Skeletal muscle satellite cell (primary cell): ENCODE results near the gene DNAJC11.
"Not testable (repeated sequence)": the region's sequence is repeated elsewhere in the genome, so short reads cannot be mapped to it uniquely, and the experiment has no call there.

ENCODE experiments used
- H3K27me3 ChIP-seq: 2 replicates; pipeline ENCODE4 v1.7.0; 2013; ENCODE audit warnings: low read length; ENCODE audit not compliant: control insufficient read depth, insufficient read depth
- H3K36me3 ChIP-seq: 2 replicates; pipeline ENCODE4 v1.7.0; 2013; ENCODE audit warnings: mild to moderate bottlenecking, control low read depth, low read length; ENCODE audit not compliant: insufficient read depth
- H3K4me1 ChIP-seq: 2 replicates; pipeline ENCODE4 v1.7.0; 2013; ENCODE audit warnings: low read length; ENCODE audit not compliant: control insufficient read depth, insufficient read depth
- H3K4me2 ChIP-seq: 2 replicates; pipeline ENCODE4 v1.7.0; 2013; ENCODE audit warnings: mild to moderate bottlenecking, low read length
- H3K4me3 ChIP-seq: 2 replicates; pipeline ENCODE4 v1.7.0; 2013; ENCODE audit warnings: low read length
- H3K9ac ChIP-seq: 2 replicates; pipeline ENCODE4 v1.7.0; 2013; ENCODE audit warnings: mild to moderate bottlenecking, low read depth, low read length, moderate library complexity
- H3K9me3 ChIP-seq: replicated peaks from 2 replicates; pipeline ENCODE4 v1.7.0; 2013; ENCODE audit warnings: mild to moderate bottlenecking, control low read depth, low read length

Gene DNAJC11

GRCh38 chr1:6646499-6647148 lies 55.0 kb downstream of the DNAJC11 start:
- no peaks in the 10 kb centered on the region for H3K4me1 ChIP-seq
- H3K36me3 ChIP-seq, result peaks cover 36% of the 10 kb centered on the region
- no peak overlapping the region for H3K4me3 ChIP-seq
- H3K4me2 ChIP-seq, result no peak overlapping the region
- H3K9me3 ChIP-seq, result no peaks in the 10 kb centered on the region
- H3K9ac ChIP-seq, result no peak overlapping the region
- H3K27me3 ChIP-seq, result no peaks in the 10 kb centered on the region

DNA sequence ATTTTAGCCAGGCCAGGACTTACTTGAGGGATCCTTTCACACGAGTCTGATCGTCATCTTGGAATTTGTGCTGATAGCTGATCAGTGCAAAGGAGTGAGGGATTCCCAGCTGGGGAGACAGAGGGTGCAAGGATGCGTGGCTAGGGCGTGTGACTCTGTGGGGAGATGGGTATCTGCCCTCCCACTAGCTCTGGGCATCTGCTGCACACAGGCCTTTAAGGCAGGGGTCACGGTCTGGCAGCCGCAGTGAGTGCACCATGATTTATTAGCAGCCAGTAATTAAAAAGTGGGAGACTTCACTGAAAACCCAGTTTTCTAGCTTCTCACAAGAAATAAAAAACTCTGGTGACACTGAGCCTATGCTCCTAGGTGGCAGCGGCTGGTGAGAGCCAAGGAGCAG lies 56.6 kb downstream of the DNAJC11 start:
- H3K4me3 ChIP-seq, result no peak overlapping the region
- H3K9ac ChIP-seq, result no peak overlapping the region
- peaks cover 37% of the 10 kb centered on the region for H3K36me3 ChIP-seq
- no peak overlapping the region for H3K4me2 ChIP-seq
- H3K9me3 ChIP-seq, result no peaks in the 10 kb centered on the region
- H3K27me3 ChIP-seq, result no peaks in the 10 kb centered on the region
- no peaks in the 10 kb centered on the region for H3K4me1 ChIP-seq

DNA sequence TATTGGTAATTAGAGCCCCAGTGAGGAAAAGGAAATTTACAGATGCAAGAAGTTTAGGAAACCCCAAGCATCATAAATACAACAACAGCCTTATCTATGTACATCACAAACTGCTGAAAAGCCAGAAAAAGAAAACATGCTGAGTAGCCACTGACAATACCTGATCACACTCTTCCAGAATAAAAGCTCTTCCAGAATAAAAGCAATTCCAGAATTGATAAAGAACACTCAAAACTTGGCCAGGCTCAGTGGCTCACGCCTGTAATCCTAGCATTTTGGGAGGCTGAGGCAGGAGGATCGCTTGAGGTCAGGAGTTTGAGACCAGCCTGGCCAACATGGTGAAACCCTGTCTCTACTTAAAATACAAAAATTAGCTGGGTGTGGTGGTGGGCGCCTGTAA lies 60.7 kb downstream of the DNAJC11 start:
- not testable (repeated sequence) for H3K4me2 ChIP-seq, H3K9me3 ChIP-seq, H3K27me3 ChIP-seq, H3K4me3 ChIP-seq, H3K9ac ChIP-seq
- Histone ChIP-seq H3K4me1 (peaks cover 21% of the 10 kb centered on the region), H3K36me3 (peaks cover 57% of the 10 kb centered on the region)

DNA sequence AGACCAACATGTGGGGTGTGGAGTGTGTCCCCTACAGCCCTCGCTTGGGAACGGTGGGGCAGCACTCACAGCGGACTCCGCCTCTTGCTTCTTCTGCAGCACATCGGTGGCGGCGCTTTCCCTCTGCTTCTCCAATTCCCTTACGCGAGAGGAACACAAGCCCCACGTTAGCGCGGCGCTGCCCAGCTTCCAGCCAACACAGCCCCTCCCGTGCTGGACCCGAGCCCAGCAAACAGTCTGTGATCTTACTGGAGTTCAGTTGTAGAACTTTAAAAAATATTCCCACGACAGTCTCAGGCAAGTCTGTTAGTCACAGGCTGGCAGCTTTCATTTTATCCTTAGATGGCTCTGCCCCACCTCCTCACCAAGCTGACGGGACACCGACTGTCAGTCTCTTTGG lies 63.4 kb downstream of the DNAJC11 start:
- no peaks in the 10 kb centered on the region for H3K27me3 ChIP-seq
- no peak overlapping the region for H3K4me3 ChIP-seq
- peaks cover 21% of the 10 kb centered on the region for H3K4me1 ChIP-seq
- peak overlapping the region; percentile 42 for H3K4me2 ChIP-seq
- peak overlapping the region; percentile 47 for H3K9ac ChIP-seq
- H3K9me3 ChIP-seq, result no peaks in the 10 kb centered on the region
- peaks cover 68% of the 10 kb centered on the region for H3K36me3 ChIP-seq

- peaks cover 21% of the 10 kb centered on the region for H3K4me1 ChIP-seq
- H3K27me3 ChIP-seq, result no peaks in the 10 kb centered on the region
- H3K36me3 ChIP-seq, result peaks cover 70% of the 10 kb centered on the region
- H3K9ac ChIP-seq, result peak overlapping the region; percentile 47
- no peaks in the 10 kb centered on the region for H3K9me3 ChIP-seq
- no peak overlapping the region for H3K4me3 ChIP-seq
- H3K4me2 ChIP-seq, result peak overlapping the region; percentile 42
Observed at GRCh38 chr1:6637770-6638169, 63.8 kb downstream of the DNAJC11 start.

GRCh38 chr1:6636778-6637177 lies 64.8 kb downstream of the DNAJC11 start:
- not testable (repeated sequence) for H3K9me3 ChIP-seq, H3K4me2 ChIP-seq, H3K9ac ChIP-seq, H3K4me3 ChIP-seq, H3K27me3 ChIP-seq
- Histone ChIP-seq H3K36me3 (peaks cover 74% of the 10 kb centered on the region), H3K4me1 (peaks cover 21% of the 10 kb centered on the region)

GRCh38 chr1:6635910-6636760 lies 65.5 kb downstream of the DNAJC11 start:
- Histone ChIP-seq H3K36me3 (peaks cover 70% of the 10 kb centered on the region), H3K27me3 (no peaks in the 10 kb centered on the region), H3K4me1 (peaks cover 21% of the 10 kb centered on the region), H3K9ac (no peak overlapping the region), H3K4me3 (no peak overlapping the region), H3K9me3 (no peaks in the 10 kb centered on the region), H3K4me2 (no peak overlapping the region)

DNA sequence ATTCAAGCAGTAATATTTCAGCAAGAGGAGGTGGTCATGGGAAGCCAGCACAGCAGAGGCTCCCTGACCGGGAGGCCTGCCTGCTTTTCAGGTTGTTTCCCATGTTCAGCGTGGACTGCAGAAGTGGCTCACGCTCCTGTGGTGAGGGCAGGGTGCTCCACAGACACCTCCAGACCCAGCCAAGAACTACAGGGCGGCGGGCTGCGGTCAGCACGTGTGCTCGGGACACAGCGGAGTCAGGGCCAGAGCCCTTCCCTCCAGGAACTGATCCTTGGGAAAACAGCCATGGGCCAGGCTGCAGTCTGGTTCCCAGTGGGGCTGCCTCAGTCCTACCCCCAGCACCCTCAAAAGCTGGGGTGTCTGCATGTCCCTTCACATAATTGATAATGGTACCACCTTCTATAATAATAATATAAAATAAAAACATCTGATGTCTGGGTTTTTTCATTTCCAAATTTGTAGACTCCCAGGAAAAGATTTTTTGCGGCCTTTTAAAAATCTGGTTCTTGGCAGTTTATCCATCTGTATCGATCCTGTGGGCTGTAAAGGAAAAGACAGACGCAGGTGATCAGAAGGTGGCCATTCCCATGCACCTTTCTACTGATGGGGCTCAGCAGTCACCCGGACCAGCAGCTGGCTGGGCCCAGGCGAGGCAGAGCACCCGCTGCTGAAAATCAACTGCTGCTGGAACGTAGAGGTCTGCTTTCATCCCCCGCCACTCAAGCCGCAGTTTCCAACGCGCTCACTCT lies 66.3 kb downstream of the DNAJC11 start:
- no peak overlapping the region for H3K9ac ChIP-seq
- peaks cover 67% of the 10 kb centered on the region for H3K36me3 ChIP-seq

GRCh38 chr1:6634371-6635052 lies 67.1 kb downstream of the DNAJC11 start:
- H3K4me3 ChIP-seq, result no peak overlapping the region

More for the DNA sequence above, 66.3 kb downstream of the DNAJC11 start:
- Histone ChIP-seq H3K9me3 (no peaks in the 10 kb centered on the region), H3K4me2 (no peak overlapping the region), H3K4me3 (no peak overlapping the region), H3K4me1 (peaks cover 21% of the 10 kb centered on the region), H3K27me3 (no peaks in the 10 kb centered on the region)

DNA sequence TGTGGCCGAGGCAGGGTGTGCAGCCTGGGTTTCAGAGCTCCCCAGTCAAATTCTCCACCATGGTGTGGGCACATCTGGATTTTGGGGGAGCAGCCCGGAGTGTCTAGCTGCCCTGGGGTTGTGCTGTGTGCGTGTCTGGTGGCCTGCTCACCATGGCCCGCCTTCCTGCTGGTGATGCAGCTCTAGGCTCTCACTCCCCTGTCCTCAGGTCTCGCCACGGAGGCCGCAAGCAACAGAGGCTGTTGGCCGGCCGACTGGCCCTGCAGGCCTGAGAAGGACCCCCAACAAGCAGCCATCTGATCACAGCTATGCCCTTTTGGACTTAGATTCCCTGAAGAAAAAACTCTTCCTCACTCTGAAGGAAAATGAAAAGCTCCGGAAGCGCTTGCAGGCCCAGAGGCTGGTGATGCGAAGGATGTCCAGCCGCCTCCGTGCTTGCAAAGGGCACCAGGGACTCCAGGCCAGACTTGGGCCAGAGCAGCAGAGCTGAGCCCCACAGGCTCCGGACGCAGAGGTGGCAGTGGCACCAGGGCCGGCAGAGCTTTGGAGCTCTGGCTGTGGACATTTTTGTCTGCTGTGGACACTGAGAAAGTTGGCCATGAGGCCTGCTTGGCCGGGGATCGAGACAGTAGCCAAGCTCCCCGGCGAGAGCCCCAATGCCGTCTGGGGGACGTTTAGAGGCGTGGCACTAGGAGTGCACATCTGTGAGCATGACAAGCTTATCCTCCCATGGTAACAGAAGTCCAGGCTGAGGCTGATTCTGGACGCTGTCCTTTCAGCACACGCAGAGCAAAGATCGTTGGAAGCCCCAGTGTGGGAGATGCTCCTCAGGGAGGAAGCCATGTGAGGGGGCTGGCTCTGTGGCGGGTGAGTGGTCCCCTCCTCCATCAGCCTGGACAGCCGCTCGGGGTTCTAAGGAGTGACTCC lies 68.8 kb downstream of the DNAJC11 start:
- Histone ChIP-seq H3K9ac (no peak overlapping the region), H3K9me3 (no peaks in the 10 kb centered on the region), H3K4me2 (no peak overlapping the region), H3K4me3 (no peak overlapping the region), H3K36me3 (peaks cover 77% of the 10 kb centered on the region), H3K4me1 (peaks cover 15% of the 10 kb centered on the region), H3K27me3 (no peaks in the 10 kb centered on the region)

More at GRCh38 chr1:6634371-6635052, 67.1 kb downstream of the DNAJC11 start:
- Histone ChIP-seq H3K4me1 (peaks cover 21% of the 10 kb centered on the region), H3K4me2 (no peak overlapping the region), H3K9ac (no peak overlapping the region), H3K36me3 (peaks cover 66% of the 10 kb centered on the region), H3K9me3 (no peaks in the 10 kb centered on the region), H3K27me3 (no peaks in the 10 kb centered on the region)
